HG03354 (cell line): ENCODE data around the gene FASN.
A peak's percentile ranks its signal among the peaks of the same experiment; 100 is the strongest.

Source experiments
- ATAC-seq: cut with Tn5 transposase; IDR thresholded peaks from one replicate; pipeline ENCODE4 v1.9.1; 2021; ENCODE audit warnings: mild to moderate bottlenecking; ENCODE audit not compliant: unreplicated experiment, poor library complexity, severe bottlenecking

Gene FASN

GRCh38 chr17:82034371-82035011, 63.5 kb downstream of the FASN start:
- ATAC-seq = no peak

GRCh38 chr17:82033359-82034085, 64.5 kb downstream of the FASN start:
- no peak for ATAC-seq

GRCh38 chr17:82031885-82032627, 66.0 kb downstream of the FASN start:
- ATAC-seq = no peak

- ATAC-seq = no peak
These were observed 66.6 kb downstream of the FASN start, which contains the start of gene RAC3 for GRCh38 chr17:82031303-82031884. Gene RAC3 (plus strand): TSS chr17:82031678. CDS start chr17:82031762, 84 bp downstream.

GRCh38 chr17:82030470-82031302, 67.3 kb downstream of the FASN start:
- peak; percentile 55 for ATAC-seq

- no peak for ATAC-seq
These were observed 68.0 kb downstream of the FASN start for GRCh38 chr17:82029990-82030469.

GRCh38 chr17:82029391-82029790, 68.6 kb downstream of the FASN start:
- no peak for ATAC-seq

- ATAC-seq = no peak
These were observed 69.1 kb downstream of the FASN start for GRCh38 chr17:82028966-82029365.
